Activated CD4-positive, CD25-positive, alpha-beta regulatory T cell treated with anti-CD3 and anti-CD28 coated beads, Interleukin-2, amount 50 U/mL, for 72 hours (primary cell): ENCODE measurements around the gene EDRF1.

ENCODE experiments used
- DNase-seq: peaks from one replicate; pipeline ENCODE4 v3.0.0; 2021

The EDRF1 gene

GRCh38 chr10:125795128-125795527, 75.6 kb downstream of the EDRF1 start:
- DNase-seq: no peak

- no peak for DNase-seq
Observed at GRCh38 chr10:125795637-125796190, 76.2 kb downstream of the EDRF1 start.

GRCh38 chr10:125797424-125797823, 77.9 kb downstream of the EDRF1 start:
- no peak for DNase-seq

GRCh38 chr10:125797994-125798662, 78.6 kb downstream of the EDRF1 start:
- DNase-seq: no peak

- DNase-seq: no peak
Observed at GRCh38 chr10:125799451-125800182, 80.1 kb downstream of the EDRF1 start.

- DNase-seq: no peak
Observed at GRCh38 chr10:125801574-125801973, 82.1 kb downstream of the EDRF1 start.

- no peak for DNase-seq
Observed at GRCh38 chr10:125802131-125802530, 82.6 kb downstream of the EDRF1 start.

GRCh38 chr10:125802739-125803138, 83.2 kb downstream of the EDRF1 start:
- DNase-seq: no peak

GRCh38 chr10:125808047-125808446, 88.5 kb downstream of the EDRF1 start:
- no peak for DNase-seq

GRCh38 chr10:125811251-125811650, 91.7 kb downstream of the EDRF1 start:
- DNase-seq: no peak

GRCh38 chr10:125812128-125812750, 92.7 kb downstream of the EDRF1 start:
- no peak for DNase-seq
